Heart left ventricle (tissue), 13 donors: ENCODE data around the gene EEF1A1.

Experiments used
- POLR2A ChIP-seq, 2 donors: fragments of 450-650 bp; IDR thresholded peaks; one replicate each; pipeline ENCODE4 v1.6.1; 2017; ENCODE audit warnings: antibody characterized with exemption in 2 of 2, mild to moderate bottlenecking in 2 of 2, moderate library complexity in 2 of 2
- TF ChIP-seq, protein P1 (sequence below), 12 donors: fragments of 200-600 bp; sonication (generic) in 4 of 12; IDR thresholded peaks; one replicate each; pipeline versions ENCODE4 v1.5.0 to v1.8.0; 2018 to 2022; ENCODE audit warnings: antibody characterized with exemption in 12 of 12, mild to moderate bottlenecking in 5 of 12
- donor health status: ischemic (EF 13 %, LVEDD 7.1; RV severe dilation, severe dysfunction).
- donor health status: DM: no; HTN: yes; CAD: no.
- donor health status: DM: no; HTN: no; CAD: no.
- donor health status: ischemic (EF 25% LVEDD 6.9; RV normal size, moderate dysfunction).
- donor health status: ischemic (EF 25% LVEDD 5.7; RV mildly dilated, moderate dysfunction).
- donor health status: ischemic (EF 35%, LVEDD 5.7; RV mildly dilated, moderate dysfunction).
- donor health status: nonischemic (EF 11% LVEDD 7.7; RV severe dilation, severe dysfunction).
- donor health status: DM: yes; HTN: yes; CAD: no.
- donor health status: PGD.
- donor health status: ischemic (EF 29% LVEDD 5.4; RV normal size, mild dysfunction).
- donor health status: nonischemic (EF 23%, LVEDD 6.1; RV moderate dilation, normal function).

DNA sequence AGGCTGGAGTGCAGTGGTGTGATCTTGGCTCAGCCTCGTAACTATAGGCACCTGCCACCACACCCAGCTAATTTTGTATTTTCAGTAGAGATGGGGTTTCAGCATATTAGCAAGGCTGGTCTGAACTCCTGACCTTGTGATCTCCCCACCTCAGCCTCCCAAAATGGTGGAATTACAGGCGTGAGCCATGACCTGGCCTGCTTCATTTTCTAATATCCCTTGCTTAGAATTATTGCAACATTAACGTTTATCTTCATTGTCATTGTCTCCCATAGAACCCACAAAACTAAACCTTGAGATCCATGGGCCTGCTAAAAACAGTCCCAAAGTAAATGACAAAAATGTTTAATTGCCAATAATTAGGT lies 6.1 kb downstream of the EEF1A1 start:
- TF ChIP-seq, protein P1, sequence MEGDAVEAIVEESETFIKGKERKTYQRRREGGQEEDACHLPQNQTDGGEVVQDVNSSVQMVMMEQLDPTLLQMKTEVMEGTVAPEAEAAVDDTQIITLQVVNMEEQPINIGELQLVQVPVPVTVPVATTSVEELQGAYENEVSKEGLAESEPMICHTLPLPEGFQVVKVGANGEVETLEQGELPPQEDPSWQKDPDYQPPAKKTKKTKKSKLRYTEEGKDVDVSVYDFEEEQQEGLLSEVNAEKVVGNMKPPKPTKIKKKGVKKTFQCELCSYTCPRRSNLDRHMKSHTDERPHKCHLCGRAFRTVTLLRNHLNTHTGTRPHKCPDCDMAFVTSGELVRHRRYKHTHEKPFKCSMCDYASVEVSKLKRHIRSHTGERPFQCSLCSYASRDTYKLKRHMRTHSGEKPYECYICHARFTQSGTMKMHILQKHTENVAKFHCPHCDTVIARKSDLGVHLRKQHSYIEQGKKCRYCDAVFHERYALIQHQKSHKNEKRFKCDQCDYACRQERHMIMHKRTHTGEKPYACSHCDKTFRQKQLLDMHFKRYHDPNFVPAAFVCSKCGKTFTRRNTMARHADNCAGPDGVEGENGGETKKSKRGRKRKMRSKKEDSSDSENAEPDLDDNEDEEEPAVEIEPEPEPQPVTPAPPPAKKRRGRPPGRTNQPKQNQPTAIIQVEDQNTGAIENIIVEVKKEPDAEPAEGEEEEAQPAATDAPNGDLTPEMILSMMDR (IDR thresholded peaks at IDR 0.05) = no peak
- TF ChIP-seq POLR2A (IDR thresholded peaks at IDR 0.05) = no peak
